NCI-H446 (cell line): ENCODE measurements around the gene C1orf167.
"Not testable (repeated sequence)": the region's sequence is repeated elsewhere in the genome, so short reads cannot be mapped to it uniquely, and the experiment has no call there.

Source experiments
- DNase-seq, 2 experiments: peaks; one replicate each; lab custom pipeline; 2025; lab: John Stamatoyannopoulos, UW

The C1orf167 gene

DNA sequence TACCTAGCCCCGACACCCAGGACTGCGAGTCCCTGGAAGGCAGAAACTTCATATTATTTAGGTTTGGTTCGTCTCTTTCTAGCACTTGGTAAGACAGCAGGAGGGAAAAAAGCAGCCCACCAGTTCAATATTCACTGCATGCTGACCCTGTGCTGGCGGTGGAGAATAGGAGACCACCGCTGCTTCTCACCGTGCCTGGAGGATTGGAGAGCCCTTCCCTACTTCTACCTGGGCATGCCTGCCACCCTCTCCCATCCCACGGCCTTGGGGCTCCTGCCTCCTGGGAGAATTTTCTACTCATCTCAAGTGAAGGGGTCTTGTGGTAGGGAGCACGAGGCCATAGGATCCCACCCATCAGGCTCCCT lies 38.4 kb downstream of the C1orf167 start:
- DNase-seq: no peak

DNA sequence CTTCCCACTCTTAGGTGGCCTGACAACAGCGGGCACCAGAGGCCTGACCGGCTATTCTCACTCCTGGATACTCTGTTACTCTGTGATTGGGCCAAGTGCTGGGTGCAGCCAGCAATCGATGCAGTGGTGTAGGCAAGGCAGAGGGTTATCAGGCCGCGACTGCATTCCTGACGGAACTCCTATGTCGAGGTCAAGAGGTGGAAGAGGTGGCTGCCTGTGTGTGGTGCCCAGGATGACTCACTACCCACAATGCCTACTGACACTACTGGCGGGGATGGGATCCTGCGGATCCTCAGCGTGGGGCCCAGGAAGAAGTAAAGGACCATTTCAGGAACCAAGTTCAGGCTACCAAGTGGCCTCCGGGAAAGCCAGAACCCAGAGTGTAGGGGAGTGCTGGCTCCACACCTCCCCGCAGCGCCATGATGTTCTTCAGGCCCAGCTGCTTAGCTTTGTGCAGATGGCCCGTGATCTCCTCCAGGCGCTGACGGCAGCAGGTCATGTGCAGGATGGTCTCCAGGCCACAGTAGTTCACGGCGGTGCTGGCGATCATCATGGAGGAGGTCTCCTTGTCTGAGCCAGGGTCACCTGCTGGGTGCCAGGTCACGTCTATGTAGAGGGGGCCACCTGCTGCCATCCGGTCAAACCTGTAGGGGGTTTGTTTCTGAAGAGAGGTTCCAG lies 38.9 kb downstream of the C1orf167 start:
- DNase-seq: no peak

DNA sequence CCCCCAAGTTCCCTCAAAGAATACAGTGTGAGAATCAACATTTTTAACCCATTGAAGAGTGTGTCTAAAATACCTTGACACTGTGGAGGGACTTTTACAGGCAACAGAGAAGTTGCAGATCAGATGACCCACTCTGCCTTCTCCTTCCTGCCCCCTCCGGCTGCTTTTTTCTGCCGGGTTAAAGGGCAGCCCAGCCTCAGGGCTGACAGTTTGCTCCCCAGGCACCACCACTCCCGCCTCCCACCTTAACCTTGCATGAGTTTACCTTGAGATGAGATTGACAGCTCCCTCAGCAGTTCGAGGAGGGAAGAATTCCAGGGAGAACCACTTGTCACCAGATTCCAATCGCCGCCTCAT lies 40.6 kb downstream of the C1orf167 start:
- no peak for DNase-seq

DNA sequence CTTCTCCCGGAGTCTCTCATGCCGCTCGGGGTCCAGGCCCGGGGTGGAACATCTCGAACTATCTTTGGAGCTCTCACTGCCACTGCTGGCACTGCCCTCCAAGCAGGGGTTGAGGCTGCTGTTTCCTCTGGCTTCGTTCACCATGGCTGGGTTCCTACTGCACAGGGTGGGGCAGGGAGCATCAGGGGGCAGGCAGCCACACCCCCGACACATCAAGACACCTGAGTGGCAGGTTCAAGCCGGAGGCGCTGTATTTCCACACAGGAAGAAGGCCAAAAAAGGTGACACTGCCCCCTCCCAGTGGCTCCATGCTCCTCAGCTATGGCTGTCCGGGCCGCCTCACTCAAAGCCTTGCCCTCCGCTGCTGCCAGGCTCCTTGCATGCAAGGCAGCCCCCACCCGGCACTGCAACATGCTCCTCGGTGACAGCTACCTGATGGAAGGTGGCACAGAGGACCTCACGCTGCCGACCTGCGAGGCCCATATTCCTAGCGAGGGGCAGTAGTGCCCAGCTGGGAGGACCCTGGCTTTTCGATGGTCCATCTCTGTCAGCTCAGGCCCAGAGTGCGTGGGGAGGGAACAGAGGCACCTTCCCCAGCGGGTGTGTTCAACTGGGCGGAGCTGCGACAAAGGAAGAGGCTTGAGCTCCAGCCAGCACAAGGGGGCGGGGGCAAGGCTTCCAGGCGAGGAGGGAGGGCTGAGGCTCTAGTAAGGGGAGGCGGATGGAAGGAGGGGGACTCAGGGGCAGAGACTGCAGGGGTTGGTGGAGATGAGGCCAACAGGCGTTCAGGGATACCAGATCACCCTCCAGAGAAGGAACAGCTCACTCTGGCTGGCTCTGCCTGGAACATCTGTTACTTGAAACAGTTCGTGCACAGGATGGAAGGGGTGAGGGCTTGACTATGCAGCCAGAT lies 41.2 kb downstream of the C1orf167 start:
- peak; percentile 81 to 93 for DNase-seq

DNA sequence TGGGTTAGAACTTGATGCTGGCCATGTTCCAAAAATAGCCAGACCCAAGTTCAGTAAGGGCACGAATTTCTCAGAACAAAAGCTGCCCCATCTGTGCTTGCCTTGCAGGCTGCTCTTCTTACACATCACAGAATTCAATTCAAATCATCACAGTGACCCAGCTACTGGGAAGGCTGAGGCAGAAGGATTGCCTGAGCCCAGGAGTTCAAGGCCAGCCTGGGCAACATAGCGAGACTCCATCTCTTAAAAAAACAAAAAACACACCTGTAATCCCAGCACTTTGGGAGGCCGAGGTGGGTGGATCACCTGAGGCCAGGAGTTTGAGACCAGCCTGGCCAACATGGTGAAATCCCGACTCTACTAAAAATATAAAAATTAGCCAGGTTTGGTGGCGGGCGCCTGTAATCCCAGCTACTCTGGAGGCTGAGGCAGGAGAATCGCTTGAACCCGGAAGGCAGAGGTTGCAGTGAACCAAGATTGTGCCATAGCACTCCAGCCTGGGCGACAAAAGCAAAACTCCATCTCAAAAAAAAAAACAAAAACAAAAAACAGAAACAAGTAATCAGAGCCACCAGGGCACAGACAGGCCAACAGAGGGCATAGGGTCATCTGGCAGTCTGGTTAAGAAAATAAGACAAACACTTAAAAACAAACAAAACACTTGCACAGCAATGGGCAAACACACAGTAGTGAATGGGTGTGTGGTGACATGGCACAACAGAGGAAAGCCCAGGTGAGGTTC lies 42.1 kb downstream of the C1orf167 start:
- not testable (repeated sequence) for DNase-seq

DNA sequence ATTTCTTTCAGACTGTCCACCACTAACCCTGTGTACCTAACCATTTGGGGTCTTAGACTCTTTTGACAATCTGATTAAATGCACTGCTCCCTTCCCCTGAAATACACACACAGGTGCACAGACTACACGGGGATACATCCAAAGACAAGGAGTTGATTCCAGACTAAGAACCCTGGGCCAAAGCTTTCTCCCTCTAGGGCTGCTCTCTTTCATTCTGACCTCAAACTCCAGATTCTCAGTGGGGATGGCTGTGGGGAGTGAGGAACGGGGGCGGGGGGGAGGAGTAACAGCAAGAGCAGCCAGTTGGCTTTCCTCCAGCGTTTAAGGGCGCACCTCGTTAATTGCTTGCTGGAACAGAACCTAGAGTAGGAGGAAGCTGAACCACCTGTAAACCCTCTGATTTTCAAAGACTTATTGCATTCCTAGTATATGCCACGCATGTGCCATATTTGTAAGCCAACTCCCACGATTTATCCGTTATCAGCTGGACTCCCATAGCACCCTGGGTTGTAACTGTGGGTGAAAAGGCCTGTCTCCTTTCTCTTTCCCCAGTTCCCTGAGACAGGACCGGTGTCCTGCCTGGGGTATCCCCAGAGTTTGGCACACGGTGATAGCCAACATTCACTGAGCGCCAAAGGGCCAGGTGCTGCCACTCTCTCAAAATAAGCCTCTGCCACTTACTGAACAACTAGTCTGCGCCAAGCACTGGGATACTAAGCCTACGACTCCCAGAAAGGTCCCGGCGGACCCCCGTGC lies 42.9 kb downstream of the C1orf167 start:
- peak; percentile 47 to 69 for DNase-seq

DNA sequence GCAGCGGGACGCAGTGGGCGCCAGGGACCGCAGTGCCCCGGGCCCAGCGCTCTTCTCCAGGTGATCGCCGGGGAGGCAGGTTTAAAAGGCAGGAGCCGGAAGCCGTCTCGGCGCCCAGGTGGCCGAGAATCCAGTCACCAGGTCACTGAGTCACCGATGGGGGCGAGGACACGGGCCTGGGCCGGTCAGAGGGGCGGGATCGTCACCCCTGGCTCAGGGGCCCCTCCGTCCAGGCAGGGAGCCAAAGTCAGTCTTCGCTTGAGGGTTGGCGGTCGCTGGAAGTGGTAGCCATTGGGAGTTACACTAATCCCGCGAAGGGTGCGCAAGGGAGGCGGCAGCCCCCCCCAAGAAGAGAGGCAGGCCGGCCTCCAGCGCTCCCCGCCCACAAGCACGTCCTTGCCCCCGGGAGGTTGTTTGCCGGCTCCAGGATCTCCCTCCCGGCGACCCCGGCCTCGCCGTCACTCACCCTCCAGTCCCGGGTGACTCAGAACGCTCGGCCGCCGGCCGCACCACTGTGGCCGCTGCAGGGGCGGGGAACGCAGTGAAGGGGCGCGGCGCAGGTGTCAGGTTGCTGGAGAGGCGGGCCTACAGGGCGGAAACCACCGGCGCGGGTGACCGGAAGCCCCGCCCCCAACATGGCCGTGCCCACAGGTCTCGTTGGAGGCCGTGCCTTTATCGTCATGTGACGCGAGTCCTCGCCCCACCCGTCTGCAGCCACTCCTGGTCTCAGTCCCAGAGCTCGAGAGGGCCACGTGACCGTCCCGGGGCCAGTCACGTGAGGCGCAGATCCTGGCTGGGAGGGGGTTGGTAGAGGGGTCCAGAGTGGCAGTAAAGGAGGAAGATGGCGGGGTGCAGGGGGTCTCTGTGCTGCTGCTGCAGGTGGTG lies 43.7 kb downstream of the C1orf167 start, which contains the start of the genes CLCN6 and MTHFR:
Gene CLCN6 (plus strand): TSS at position 770 of the 885 bp plus-strand sequence. CDS start 72 bp downstream, at position 842.
Gene MTHFR (minus strand): TSS at position 543 of the 885 bp plus-strand sequence. CDS start 2,848 bp downstream, outside the sequence.
- peak; percentile 99 to 100 for DNase-seq

DNA sequence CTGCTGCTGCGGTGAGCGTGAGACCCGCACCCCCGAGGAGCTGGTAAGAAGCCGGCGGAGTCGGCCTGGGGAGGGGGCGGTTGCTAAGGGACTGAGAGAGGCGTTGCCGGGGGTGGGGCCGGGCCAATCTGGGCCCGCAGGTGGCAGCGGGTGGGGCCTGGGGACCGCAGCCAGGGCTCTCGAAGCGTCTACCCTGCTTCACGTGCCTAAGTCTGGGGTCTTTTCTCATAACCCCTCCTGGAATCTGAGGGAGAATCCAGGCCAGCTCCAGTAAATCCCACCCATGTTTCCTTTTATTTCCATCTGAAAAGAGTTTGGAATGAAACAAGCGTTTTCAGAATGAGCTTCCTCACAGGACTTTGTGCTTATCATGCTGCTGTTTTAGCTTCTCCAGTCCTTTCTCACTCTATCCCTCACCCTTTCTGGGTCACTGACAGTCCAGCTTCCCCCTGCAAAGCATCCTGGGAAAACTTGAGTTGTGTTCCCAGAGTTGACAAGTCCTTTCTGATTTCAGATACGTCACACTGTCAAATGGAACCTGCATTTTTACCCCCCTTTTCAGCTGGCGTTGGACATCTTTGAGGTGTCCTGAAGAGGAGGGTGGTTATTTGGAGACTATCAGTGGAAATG lies 44.4 kb downstream of the C1orf167 start:
- no peak for DNase-seq

DNA sequence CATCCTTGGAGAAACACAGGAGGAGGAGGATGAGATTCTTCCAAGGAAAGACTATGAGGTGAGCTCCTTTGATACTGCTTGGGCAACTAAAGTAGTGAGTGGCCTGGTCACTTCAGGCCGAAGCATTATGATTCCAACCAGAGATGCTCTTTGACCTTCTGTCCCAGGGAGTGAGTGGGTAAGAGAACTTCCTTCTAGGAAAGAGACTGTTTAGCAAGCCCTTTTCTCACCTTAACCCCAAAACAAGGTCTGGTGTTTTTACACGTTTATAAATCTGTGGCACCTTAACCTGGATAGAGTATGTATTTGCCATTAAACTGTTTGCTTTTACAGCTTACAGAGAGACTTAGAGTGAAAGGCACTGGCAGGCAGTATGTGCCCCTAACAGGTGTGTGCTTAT lies 45.1 kb downstream of the C1orf167 start:
- no peak for DNase-seq

DNA sequence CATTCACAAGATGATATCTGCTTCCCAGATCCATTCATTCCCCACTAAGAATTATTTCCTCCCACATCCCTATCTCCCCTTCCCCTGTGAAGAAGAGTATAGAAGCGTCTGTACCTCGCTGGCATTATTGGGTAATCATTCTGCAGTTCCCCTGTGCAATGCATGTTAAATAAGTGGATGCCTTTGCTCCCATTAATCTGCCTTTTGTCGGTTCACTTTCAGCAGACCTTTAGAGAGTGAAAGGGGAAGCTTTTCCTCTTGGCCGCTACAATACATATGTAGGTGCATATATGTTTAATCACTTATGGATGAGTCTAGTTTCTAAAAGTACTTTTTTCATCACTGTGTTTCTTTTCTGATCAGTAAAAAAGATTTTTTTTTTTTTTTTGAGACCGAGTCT lies 51.0 kb downstream of the C1orf167 start:
- no peak for DNase-seq

DNA sequence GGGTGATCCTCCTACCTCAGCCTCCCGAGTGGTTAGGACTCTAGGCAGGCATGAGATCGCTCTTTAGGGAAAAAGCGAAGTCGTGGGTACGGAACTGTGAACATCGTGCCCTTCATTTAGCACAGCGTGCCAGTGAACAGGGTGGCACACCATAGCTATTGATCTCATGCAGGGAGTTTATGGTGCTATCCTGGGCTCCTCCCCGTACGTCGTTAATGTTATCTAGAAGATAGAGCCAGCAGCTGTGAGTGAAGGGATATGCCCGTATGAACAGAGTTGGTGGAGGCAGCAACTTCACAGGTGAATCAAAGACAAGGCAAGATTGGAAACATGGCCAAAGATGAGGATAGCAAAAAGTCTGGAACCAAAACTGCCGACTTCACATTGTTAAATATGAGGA lies 55.2 kb downstream of the C1orf167 start:
- no peak for DNase-seq

DNA sequence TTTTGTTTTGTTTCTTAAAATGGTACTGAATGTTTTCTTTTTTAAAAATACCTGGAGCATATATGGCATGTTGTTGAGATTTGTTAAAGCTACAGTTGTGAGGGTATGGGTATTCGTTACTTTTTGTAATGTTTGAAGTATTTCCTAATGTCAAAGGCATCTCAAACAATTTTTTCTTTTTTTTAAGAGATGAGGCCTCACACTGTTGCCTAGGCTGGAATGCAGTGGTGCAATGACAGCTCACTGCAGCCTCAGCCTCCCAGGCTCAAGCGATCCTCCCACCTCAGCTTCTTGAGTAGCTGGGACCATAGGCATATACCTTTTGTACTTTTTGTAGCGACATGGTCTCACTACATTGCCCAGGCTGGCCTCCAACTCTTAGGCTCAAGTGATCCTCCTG lies 60.1 kb downstream of the C1orf167 start:
- DNase-seq: no peak

DNA sequence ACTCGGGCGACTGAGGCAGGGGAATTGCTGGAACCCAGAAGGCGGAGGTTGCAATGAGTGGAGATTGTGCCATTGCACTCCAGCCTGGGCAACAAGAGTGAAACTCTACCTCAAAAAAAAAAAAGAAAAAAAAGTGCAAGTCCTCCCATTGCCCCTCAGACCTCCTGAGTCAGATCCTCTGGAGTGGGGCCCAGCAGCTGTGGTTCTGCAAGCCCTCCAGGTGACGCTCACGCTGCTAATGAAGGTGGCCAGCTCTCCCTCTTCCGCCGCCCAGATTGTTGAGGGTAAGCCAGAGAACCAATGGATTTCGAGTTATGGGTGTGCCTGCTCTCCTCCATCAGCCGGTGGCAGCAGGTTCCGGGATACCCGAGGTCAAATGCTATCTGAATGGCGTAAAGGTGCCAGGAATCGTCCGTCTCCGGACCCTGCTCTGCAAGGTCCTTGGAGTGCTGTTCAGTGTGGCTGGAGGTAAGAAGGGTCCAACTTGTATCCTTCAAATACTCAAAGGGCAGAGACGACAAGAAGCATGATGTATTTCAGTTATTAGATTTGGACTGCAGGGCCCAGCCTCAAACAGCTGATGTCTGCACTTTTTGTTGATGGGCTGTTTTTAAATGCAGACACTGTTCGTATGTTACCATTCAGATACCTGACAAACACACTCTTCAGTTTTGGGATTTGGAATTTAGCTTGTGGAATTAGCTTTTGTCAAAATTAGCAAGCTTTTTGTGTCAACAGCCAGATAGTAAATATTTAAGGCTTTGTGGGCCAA lies 61.6 kb downstream of the C1orf167 start:
- DNase-seq: no peak

DNA sequence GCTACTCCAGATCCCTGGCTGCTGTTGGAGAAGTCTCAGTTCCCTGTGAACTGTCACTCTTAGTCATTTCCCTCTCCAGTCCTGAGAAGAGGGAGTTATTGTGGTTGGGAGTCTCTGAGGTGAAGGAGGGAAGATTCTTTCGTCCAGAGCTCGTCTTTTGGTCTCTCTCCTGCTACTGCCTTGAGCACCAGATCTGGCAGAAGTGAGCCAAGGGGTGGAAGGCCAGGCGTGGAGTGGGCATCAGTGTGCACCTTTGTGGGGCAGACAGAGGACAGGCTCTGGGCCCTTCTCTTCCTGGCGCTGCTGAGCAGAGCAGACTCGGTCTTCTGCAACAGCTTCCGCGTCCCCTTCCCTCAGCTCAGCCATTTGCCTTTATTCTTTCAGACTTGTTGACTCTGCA lies 63.1 kb downstream of the C1orf167 start:
- DNase-seq: no peak

DNA sequence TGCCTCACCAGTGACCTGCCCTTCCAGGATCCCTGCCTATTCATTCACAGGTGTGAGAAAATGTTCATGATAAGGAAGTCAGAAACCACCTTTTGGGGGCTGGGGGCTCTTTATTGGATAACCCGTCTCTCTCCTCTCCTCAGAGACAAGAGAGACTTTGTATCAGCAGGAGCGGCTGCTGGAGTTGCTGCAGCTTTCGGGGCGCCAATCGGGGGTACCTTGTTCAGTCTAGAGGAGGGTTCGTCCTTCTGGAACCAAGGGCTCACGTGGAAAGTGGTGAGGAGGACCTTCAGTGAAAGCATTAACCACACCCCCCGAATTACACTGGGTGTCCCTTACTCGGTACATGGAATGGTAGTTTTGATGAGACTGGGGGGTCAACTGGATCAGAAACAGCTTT lies 65.0 kb downstream of the C1orf167 start:
- DNase-seq: no peak

DNA sequence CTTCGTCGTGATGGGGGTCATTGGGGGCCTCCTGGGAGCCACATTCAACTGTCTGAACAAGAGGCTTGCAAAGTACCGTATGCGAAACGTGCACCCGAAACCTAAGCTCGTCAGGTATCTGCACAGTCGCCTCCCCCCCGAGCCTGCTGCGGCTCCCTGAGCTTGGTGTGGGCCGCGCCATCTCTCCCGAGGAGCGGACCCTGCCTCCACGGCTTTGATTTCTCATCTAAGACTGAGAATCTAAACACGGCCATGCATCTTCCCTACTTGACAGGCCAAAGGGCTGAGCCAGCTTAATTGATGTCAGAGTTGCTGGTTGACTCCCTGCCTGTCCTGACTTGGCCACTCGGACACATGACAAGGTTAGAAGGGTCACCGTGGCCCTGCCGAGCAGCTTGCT lies 66.5 kb downstream of the C1orf167 start:
- no peak for DNase-seq

DNA sequence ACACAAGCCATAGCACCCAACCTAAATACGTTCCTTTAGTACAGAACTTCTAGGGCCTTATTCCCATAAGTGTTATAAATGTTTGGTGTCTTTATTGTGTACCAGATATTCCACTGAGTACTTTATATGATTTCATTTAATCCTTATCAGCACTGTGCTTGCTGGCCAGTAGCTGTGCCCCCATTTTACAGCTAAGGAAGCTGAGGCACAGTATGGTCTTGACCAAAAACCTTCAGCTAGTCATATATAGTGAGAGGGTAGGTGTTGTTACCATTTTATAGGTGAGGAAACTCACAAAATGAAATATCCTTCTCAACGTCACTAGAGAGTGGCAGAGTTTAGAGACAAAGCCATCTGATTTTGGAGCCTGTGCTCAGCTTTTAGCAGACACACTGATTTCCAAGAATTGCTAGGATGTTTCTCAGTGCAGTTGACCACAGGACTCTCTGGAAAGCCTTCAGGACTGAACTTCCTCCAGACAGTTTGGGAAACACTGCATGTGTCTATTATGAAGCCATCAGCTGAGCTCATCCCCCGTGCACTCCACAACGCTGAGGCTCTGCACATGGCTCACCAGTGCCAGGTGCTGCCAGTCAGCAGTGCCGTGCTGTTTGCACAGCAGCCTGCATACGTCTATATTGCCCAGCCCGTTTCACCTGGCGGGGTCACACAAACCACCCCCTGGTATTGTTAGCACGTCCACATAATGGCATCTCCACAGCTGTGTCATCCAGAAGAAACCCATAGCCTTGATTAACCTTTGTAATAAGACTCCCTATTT lies 70.1 kb downstream of the C1orf167 start:
- no peak for DNase-seq

DNA sequence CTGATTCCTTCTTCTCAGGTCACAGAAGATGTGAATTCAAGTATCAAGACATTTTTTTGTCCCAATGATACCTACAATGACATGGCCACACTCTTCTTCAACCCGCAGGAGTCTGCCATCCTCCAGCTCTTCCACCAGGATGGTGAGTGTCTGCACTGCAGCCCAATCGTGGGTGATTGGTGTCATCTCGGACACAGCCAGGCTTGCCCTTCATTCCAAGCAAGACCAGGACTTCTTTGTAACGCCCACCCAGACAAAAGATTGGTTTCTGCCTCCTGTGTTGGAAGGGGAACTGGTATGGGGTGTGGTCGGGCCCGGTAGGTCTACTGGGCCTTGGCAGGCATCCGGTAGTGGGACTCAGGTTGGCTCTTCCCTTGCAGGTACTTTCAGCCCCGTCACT lies 71.5 kb downstream of the C1orf167 start:
- no peak for DNase-seq

DNA sequence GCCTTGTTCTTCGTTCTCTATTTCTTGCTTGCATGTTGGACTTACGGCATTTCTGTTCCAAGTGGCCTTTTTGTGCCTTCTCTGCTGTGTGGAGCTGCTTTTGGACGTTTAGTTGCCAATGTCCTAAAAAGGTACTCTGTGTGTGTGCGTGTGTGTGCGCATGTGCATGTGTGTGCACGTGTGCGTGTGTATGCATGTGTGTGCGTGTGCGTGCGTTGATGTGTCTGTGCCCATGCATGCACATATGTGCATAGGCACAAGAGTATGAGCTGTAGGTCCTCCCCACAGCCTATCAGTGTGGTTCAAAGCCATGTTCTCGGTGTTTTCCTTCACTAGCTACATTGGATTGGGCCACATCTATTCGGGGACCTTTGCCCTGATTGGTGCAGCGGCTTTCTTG lies 71.9 kb downstream of the C1orf167 start:
- no peak for DNase-seq
